Fibroblast of peridontal ligament (primary cell): ENCODE data around the gene ICA1.
"Not testable (repeated sequence)": the region's sequence is repeated elsewhere in the genome, so short reads cannot be mapped to it uniquely, and the experiment has no call there.

ENCODE experiments used
- DNase-seq: peaks from one replicate; pipeline ENCODE4 v3.0.0-alpha.2; 2010; ENCODE audit errors: extremely low read depth

Gene ICA1

DNA sequence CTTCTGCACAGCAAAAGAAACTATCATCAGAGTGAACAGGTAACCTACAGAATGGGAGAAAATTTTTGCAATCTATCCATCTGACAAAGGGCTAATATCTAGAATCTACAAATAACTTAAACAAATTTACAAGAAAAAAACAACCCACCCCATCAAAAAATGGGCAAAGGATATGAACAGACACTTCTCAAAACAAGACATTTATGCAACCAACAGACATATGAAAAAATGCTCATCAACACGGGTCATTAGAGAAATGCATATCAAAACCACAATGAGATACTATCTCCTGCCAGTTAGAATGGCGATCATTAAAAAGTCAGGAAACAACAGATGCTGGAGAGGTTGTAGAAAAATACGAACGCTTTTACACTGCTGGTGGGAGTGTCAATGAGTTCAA, 160.7 kb downstream of the ICA1 start:
- DNase-seq, result not testable (repeated sequence)

DNA sequence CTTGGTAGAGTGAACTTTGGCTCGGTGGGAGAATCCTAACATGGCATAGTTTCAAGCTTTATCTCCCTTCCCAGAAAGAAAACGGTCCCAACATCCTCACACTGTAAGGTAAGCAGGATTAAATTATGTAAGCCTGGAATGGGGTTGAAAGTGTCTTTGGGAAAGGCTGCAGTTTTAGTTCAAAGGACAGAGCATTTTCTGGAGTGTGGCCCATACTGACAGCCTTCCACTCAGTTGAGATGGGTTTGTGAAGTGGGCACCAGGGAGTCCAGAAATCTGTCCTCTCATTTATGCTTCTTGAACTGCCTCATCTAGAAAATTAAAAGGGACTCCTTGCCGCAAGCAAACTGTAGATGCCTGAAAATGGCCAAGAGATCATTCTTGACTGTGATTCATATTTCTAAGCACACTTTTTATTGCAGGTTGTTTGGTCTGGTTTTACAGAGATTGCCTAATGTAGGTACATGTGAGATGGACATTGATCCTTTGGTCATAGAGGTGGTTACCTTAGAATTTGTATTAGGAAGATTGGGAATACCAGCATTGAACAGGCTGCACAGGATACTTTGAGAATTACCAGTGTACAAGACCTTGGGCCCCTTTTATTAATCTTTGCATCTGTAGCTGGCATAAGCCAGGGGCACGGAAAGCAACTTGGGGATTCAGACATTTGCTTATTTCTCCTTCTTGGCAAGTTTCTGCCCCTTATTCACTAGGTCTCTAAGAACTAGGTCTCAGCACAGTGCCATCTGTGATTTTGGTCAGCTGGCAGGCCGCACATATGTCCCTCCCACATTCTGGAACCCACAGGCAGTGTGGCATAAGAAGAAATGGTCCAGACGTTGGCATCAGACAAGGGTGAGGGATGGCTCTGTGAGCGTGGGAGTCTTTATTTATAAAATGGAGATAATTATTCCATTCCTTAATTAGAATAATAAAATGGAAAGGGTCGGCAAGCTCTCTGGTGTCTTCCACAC, 167.5 kb downstream of the ICA1 start:
- no peak for DNase-seq

DNA sequence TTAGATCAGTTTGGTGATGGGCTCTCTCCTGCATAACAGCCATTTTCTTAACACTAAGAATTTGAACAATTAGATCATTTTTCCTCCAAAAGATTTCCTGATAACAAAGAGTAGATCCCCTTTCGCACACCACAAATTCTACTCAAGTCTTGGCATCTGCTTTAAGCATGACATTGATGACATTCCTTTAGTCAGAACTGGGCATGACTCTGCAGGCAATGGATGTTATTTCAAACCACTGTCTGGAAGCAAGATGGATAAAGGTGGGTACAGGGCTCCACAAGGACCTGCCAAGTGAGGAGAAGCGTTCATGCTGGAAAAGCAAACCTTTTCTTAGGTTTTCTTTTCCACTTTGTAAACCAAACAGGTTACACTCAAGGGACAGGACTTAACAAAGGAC, 169.8 kb downstream of the ICA1 start:
- no peak for DNase-seq

DNA sequence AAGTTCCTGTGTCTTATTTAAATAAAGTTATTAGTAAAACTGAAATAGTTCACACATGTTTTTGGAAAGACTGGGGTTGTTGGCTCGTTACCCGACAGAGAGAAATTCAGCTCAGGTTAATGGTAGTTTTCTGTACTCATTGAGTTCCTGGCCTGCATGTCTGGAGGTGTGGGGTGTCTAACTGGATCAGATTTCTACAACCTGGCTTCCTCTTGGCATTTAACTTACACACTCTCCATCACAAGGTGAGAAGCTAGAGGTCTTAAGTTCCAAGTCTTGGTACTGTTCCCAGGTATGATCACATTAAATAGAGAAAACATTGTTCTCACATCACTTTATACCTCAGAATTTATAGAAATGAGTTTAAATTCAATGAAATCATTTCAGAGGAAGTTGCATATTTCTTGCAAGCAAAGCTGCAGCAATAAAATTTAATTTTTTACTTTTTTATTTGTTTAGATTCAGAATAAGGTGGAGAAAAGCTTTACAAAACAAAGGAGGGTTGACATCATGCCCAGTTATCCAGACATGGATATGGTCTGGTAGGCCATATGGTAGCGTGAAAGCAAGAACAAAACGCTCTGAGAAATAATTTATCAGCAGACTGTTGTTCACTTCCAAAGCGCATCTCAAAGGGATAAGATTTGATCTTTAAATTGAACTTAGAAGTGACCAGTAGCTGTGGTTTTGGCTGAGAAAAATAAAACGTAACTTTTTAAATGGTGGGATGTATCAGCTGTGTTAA, 172.8 kb downstream of the ICA1 start:
- no peak for DNase-seq

DNA sequence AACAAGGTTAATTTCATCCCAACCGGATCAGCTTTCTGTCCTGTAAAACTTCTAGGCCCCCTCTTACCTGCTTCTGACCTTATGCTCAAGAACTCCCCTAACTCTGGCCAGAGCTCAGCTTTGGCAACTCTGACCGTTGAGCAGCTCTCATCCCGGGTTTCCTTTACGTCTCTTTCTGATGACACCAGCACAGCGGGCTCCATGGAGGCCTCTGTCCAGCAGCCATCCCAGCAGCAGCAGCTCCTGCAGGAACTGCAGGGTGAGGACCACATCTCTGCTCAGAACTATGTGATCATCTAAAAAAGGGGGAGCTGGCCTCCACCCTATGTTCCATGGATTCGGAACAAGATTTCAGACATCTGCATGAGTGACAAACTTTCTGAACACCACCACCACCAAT, 175.7 kb downstream of the ICA1 start:
- no peak for DNase-seq

DNA sequence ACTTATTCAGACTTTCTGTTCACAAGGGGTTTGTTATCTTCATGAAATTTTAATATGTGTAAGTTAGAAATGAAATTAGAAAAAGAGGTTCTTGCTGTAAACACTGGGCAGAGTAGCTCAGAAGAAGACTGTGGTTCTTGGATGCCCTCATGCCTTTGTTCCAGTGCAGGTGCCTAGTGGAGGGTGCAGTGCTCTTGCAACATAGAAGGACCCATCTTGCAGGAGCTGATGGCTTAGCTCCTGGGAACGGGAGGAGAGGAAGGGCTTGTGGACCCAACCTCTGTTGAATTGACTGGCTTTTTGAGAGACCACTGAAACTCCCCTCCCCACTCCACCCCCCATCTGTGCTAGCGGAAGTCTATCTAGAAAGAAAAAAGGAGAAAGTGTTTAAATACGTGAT, 176.5 kb downstream of the ICA1 start:
- DNase-seq, result no peak

DNA sequence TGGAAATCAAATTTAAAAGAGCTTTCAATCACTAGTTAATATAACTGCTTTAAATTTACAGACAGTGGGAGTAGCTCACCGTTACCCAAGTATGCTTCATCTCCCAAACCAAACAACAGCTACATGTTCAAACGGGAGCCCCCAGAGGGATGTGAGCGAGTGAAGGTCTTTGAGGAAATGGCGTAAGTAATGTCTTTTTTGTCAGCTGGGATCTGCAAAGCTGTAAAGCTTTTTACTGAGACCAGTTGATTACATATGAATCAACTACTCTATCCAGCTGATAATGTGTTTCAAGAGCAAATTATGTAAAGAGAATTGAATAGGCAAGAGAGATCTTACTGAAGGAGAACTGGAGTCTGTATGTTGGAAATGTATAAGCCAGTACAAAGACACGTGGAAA, 177.1 kb downstream of the ICA1 start:
- no peak for DNase-seq

DNA sequence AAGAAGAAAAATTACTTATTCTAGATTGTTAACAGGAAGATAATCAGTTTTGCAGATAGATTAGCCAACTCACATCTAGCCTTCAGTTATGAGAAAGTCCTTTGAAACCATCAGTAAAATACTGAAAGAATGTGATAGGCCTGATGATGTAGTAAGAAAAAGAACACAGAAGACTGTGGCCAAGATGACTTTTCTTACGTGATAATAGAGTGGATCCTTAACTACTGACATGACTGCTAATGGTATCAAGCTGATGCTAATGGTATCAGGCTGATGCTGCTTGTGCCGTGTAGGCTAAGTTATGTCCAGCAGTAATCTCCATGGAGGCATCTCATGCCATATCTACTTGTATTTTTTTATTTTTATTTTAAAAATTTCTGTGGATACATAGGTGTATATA, 179.2 kb downstream of the ICA1 start:
- no peak for DNase-seq

DNA sequence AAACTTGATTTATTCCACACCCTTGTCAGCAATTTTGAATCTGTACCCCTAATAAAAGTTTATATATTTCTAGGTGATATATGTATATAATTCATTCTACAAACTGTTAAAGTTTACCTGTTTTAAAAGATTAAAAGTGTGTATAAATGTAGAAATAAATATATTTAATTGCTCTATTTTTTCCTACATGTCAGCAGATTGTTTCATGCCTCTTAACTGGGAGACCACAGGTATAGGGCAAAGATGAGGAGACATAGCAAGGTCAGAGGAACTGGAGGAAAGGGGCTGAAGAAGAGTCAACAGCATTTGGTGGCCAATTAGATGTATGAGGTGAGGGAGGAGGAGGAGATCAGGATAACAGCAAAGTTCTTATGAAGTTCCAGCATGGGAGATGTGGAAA, 183.5 kb downstream of the ICA1 start:
- no peak for DNase-seq

DNA sequence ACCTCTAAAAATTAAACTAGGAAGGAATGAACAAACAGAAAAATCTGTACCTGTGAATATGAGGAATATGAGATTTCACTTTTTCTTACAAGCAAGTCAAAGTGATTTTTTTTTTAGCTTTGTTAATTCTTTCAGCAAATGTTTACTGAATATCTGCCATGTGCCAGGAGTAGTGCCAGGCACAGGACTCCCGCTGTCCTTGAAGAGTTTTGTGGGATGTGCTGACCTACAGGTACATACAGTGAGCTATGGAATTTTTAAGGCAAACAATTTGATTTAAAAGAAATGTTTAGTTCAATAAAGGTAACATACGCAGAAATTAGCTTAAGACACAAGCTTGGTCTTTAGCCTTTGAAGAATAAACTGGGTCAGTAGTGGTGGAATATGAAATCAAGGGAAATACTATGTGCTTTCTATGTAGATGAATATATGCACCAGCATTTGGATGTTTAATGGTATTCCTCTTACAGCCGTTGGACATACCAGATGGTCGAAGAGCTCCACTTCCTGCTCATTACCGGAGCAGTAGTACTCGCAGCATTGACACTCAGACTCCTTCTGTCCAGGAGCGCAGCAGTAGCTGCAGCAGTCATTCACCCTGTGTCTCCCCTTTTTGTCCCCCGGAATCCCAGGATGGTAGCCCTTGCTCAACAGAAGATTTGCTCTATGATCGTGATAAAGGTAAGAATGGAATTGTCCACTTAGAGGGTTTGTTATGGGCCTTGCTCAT, 191.4 kb downstream of the ICA1 start:
- DNase-seq, result no peak

DNA sequence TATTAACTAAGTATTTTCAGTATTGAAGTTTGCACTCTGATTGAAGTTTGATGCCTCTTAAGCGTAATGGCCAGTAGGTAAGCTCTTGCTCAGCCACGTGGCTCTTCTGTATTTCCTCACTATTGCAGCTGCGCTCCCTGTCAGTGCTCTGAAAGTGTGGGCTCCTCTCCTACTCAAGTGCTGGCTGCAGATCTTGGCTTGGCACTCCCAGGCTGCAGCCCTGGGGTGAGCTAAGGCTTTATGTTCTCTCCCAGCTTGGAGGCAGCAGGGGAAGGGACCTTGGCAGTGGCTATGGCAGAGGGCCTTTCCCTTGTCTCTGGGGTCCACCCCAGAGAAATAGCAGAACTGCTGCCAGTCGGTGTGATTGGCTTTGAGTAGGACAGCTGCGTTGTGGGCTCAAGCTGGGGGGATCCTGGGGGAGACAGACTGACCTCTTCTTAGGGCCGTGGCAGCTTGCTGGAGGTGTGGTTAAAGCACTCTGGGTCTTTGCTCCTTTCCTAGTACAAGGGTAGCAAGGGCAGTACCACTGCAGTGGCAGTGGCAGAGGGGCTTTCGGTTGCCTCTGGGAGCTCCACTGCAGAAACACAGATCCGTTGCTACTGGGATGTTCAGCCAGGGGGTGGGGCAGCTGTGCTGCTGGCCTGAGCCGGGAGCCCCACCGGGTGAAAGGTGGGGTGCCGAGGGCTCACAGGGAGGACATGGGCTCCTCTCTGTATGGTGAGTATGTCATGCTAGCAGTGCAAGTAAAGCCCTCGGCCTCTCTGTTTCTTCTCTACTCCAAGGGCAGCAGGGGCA, 192.9 kb downstream of the ICA1 start:
- no peak for DNase-seq

DNA sequence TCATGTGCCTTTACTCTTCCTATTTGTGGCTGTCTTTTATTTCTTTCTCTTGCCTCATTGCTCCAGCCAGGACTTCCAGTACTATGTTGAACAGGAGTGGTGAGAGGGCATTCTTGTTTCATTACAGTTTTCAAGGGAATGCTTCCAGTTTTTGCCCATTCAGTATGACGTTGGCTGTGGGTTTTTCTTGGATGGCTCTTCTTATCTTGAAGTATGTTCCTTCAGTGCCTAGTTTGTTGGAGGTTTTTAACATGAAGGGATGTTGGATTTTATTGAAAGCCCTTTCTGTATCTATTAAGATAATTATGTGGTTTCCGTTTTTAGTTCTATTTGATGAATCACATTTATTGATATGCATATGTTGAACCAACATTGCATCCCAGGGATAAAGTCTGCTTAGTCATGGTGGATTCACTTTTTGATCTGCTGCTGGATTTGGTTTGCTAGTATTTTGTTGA, 196.6 kb downstream of the ICA1 start:
- DNase-seq, result peak; percentile 95

DNA sequence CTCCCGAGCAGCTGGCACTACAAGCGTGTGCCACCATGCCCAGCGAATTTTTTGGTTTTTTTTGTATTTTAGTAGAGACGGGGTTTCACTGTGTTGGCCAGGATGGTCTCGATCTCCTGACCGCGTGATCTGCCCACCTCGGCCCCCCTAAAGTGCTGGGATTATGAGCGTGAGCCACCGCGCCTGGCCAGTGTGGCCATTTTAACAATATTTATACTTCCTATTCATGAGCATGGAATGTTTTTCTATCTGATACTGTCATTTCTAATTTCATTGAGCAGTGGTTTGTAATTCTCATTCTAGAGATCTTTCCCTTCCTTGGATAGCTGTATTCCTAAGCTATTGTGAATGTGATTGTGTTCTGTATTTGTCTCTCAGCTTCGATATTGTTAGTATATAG, 197.1 kb downstream of the ICA1 start:
- DNase-seq, result no peak

DNA sequence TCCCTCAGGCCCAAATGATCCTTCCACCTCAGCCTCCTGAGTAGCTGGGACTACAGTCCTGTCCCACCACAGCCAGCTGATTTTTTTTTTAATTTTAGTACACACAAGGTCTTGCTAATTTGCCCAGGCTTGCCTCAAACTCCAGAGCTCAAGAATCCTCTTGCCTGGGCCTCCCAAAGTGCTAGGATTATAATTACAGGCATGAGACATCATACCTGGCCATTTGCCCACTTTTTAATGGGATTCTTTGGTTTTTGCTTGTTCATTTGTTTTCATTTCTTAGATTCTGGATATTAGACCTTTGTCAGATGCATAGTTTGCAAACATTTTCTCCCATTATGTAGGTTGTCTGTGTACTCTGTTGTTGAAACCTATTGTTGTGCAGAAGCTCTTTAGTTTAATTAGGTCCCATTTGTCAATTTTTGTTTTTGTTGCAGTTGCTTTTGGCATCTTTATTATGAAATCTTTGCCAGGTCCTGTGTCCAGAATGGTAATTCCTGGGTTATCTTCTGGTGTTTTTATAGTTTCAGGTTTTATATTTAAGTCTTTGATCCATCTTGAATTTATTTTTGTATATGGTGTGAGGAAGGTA, 198.2 kb downstream of the ICA1 start:
- no peak for DNase-seq

DNA sequence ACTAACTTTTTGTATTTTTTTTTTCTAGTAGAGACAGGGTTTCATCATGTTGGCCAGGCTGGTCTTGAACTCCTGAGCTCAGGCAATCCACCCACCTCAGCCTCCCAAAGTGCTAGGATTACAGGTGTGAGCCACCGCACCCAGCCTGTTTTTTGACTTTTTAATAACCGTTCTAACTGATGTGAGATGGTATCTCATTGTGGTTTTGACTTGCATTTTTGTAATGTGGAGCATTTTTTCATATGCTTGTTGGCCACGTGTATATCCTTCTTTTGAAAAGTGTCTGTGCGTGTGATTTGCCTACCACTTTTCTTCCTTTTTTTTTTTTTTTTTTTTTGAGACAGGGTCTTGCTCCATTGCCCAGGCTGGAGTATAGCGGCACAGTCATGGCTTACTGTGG, 198.7 kb downstream of the ICA1 start:
- DNase-seq, result not testable (repeated sequence)
